T-helper 17 cell (primary cell): ENCODE data around the gene NHERF2. TPM values are rescaled to one million over a fixed set of nuclear protein-coding genes. Genes with fewer than 3 reads are reported as not detected.

Experiments
- ATAC-seq: fragments of 150-1000 bp; cut with Tn5 transposase; 2 replicates; pipeline ENCODE4 v1.10.0; 2021; ENCODE audit warnings: mild to moderate bottlenecking, moderate library complexity
- DNase-seq, 3 donors: peaks; one replicate each; pipeline versions ENCODE4 v3.0.0 to v3.0.0-alpha.2; 2020 to 2021
- H3K9me3 ChIP-seq: one replicate; pipeline ENCODE4 v1.7.0; 2013; ENCODE audit warnings: low read length, mild to moderate bottlenecking; ENCODE audit not compliant: control insufficient read depth, poor library complexity, severe bottlenecking
- H3K27ac Mint-ChIP-seq: one replicate; pipeline ENCODE4 v1.8.0; 2022; ENCODE audit warnings: mild to moderate bottlenecking, moderate library complexity, mixed read lengths
- H3K27me3 Mint-ChIP-seq: one replicate; pipeline ENCODE4 v1.8.0; 2022; ENCODE audit warnings: mixed read lengths
- H3K36me3 Mint-ChIP-seq: one replicate; pipeline ENCODE4 v1.8.0; 2022; ENCODE audit warnings: low read depth, mixed read lengths
- H3K4me1 Mint-ChIP-seq: one replicate; pipeline ENCODE4 v1.8.0; 2022; ENCODE audit warnings: mild to moderate bottlenecking, mixed read lengths
- H3K4me3 Mint-ChIP-seq: one replicate; pipeline ENCODE4 v1.8.0; 2022; ENCODE audit warnings: mild to moderate bottlenecking, moderate library complexity, mixed read lengths
- total RNA-seq, 4 donors: library from RNA in 2 of 4; stranded (reverse) in 2 of 4; gene quantifications; one replicate each; pipeline ENCODE4 v1.2.3 and lab custom pipeline; 2022 to 2026

Gene NHERF2
- total RNA-seq, 2 donors from 2014 or later, result 2.2 to 3.9 TPM

GRCh38 chr16:2039274-2040031 is 12.8 kb downstream of the NHERF2 start:
- no peaks in the 10 kb centered on the region for H3K36me3 Mint-ChIP-seq
- no peak for DNase-seq
- H3K4me3 Mint-ChIP-seq, result no peak overlapping the region
- H3K9me3 ChIP-seq, result no peaks in the 10 kb centered on the region
- no peaks in the 10 kb centered on the region for H3K27me3 Mint-ChIP-seq
- no peak for ATAC-seq
- H3K27ac Mint-ChIP-seq, result no peak overlapping the region
- H3K4me1 Mint-ChIP-seq, result no peaks in the 10 kb centered on the region

GRCh38 chr16:2040041-2040786 is 13.5 kb downstream of the NHERF2 start:
- H3K27me3 Mint-ChIP-seq, result no peaks in the 10 kb centered on the region
- no peaks in the 10 kb centered on the region for H3K9me3 ChIP-seq
- ATAC-seq, result no peak

GRCh38 chr16:2040787-2041522 is 14.3 kb downstream of the NHERF2 start:
- Mint-ChIP-seq H3K4me1 (no peaks in the 10 kb centered on the region), H3K27ac (no peak overlapping the region), H3K36me3 (no peaks in the 10 kb centered on the region), H3K4me3 (no peak overlapping the region), H3K27me3 (no peaks in the 10 kb centered on the region)
- H3K9me3 ChIP-seq, result no peaks in the 10 kb centered on the region
- ATAC-seq, result no peak
- DNase-seq, result no peak

More at GRCh38 chr16:2040041-2040786, 13.5 kb downstream of the NHERF2 start:
- Mint-ChIP-seq H3K36me3 (no peaks in the 10 kb centered on the region), H3K4me3 (no peak overlapping the region), H3K27ac (no peak overlapping the region), H3K4me1 (no peaks in the 10 kb centered on the region)
- DNase-seq, result no peak

- ATAC-seq, result no peak
- DNase-seq, result no peak
- peak overlapping the region; percentile 52 for H3K4me3 Mint-ChIP-seq
- no peak overlapping the region for H3K27ac Mint-ChIP-seq
- H3K4me1 Mint-ChIP-seq, result peaks cover 6% of the 10 kb centered on the region
- no peaks in the 10 kb centered on the region for H3K27me3 Mint-ChIP-seq
- no peaks in the 10 kb centered on the region for H3K9me3 ChIP-seq
- H3K36me3 Mint-ChIP-seq, result no peaks in the 10 kb centered on the region
Observed at GRCh38 chr16:2042171-2042985, 15.7 kb downstream of the NHERF2 start.

- no peak overlapping the region for H3K27ac Mint-ChIP-seq
- no peak for DNase-seq
- H3K27me3 Mint-ChIP-seq, result no peaks in the 10 kb centered on the region
Observed at GRCh38 chr16:2042986-2043666, 16.4 kb downstream of the NHERF2 start.

GRCh38 chr16:2043667-2044451 is 17.2 kb downstream of the NHERF2 start:
- H3K4me1 Mint-ChIP-seq, result peaks cover 9% of the 10 kb centered on the region
- H3K36me3 Mint-ChIP-seq, result no peaks in the 10 kb centered on the region
- no peaks in the 10 kb centered on the region for H3K27me3 Mint-ChIP-seq
- no peak overlapping the region for H3K27ac Mint-ChIP-seq
- no peak for DNase-seq
- no peak overlapping the region for H3K4me3 Mint-ChIP-seq
- no peak for ATAC-seq
- no peaks in the 10 kb centered on the region for H3K9me3 ChIP-seq

More at GRCh38 chr16:2042986-2043666, 16.4 kb downstream of the NHERF2 start:
- Mint-ChIP-seq H3K4me3 (peak overlapping the region; percentile 52), H3K36me3 (no peaks in the 10 kb centered on the region), H3K4me1 (peaks cover 6% of the 10 kb centered on the region)
- ATAC-seq, result no peak
- H3K9me3 ChIP-seq, result no peaks in the 10 kb centered on the region

- ATAC-seq (no peak), DNase-seq (no peak)
- Mint-ChIP-seq H3K27me3 (no peaks in the 10 kb centered on the region), H3K36me3 (no peaks in the 10 kb centered on the region), H3K27ac (no peak overlapping the region), H3K4me1 (peaks cover 9% of the 10 kb centered on the region), H3K4me3 (no peak overlapping the region)
- no peaks in the 10 kb centered on the region for H3K9me3 ChIP-seq
Observed at GRCh38 chr16:2044541-2044940, 17.8 kb downstream of the NHERF2 start.

GRCh38 chr16:2045965-2046892 is 19.5 kb downstream of the NHERF2 start:
- Mint-ChIP-seq H3K4me1 (peaks cover 9% of the 10 kb centered on the region), H3K27ac (no peak overlapping the region)
- no peak for ATAC-seq

GRCh38 chr16:2046893-2047329 is 20.2 kb downstream of the NHERF2 start:
- no peaks in the 10 kb centered on the region for H3K36me3 Mint-ChIP-seq
- peaks cover 9% of the 10 kb centered on the region for H3K4me1 Mint-ChIP-seq
- H3K27me3 Mint-ChIP-seq, result no peaks in the 10 kb centered on the region
- no peak for DNase-seq
- H3K27ac Mint-ChIP-seq, result peak overlapping the region; percentile 69
- peak overlapping the region; percentile 92 for H3K4me3 Mint-ChIP-seq
- ATAC-seq, result no peak
- no peaks in the 10 kb centered on the region for H3K9me3 ChIP-seq

More at GRCh38 chr16:2045965-2046892, 19.5 kb downstream of the NHERF2 start:
- Mint-ChIP-seq H3K4me3 (peak overlapping the region; percentile 92), H3K36me3 (no peaks in the 10 kb centered on the region), H3K27me3 (no peaks in the 10 kb centered on the region)
- DNase-seq, result no peak
- no peaks in the 10 kb centered on the region for H3K9me3 ChIP-seq

- Mint-ChIP-seq H3K27ac (peak within 1 kb of the TSS; percentile 69), H3K4me3 (peak within 1 kb of the TSS; percentile 92), H3K4me1 (peaks cover 10% of the 10 kb centered on the region), H3K36me3 (no peaks in the 10 kb centered on the region), H3K27me3 (no peaks in the 10 kb centered on the region)
- ATAC-seq (peak; percentile 96), DNase-seq (peak; percentile 84 to 88 (median 87))
- H3K9me3 ChIP-seq, result no peaks in the 10 kb centered on the region
Observed at GRCh38 chr16:2047330-2048115, 20.8 kb downstream of the NHERF2 start, which contains the start of the genes NTHL1 and TSC2. TSS of gene NTHL1 (minus strand) at chr16:2047834. CDS start at chr16:2047823, 11 bp downstream. TSS of gene TSC2 (plus strand) at chr16:2047985. CDS start at chr16:2048616, 631 bp downstream.
